Immature natural killer cell (primary cell): Measurements from ENCODE around the gene UNC13C. TPM values are rescaled to one million over a fixed set of nuclear protein-coding genes. Genes with fewer than 3 reads are reported as not detected.

Experiments used
- DNase-seq, 3 donors: peaks; one replicate each; pipeline ENCODE4 v3.0.0; 2022; ENCODE audit warnings: mixed read lengths in 1 of 3
- H3K27ac Mint-ChIP-seq, 6 donors: one replicate each; pipeline ENCODE4 v1.8.0; 2020; ENCODE audit warnings: mixed read lengths in 6 of 6, mild to moderate bottlenecking in 5 of 6, inconsistent platforms in 4 of 6, moderate library complexity in 3 of 6
- H3K27me3 Mint-ChIP-seq, 3 donors: one replicate each; pipeline ENCODE4 v1.8.0; 2020 to 2021; ENCODE audit warnings: low read depth in 3 of 3, mild to moderate bottlenecking in 3 of 3, mixed read lengths in 3 of 3, moderate library complexity in 3 of 3, inconsistent platforms in 1 of 3
- H3K36me3 Mint-ChIP-seq, 3 donors: one replicate each; pipeline ENCODE4 v1.8.0; 2020; ENCODE audit warnings: mixed read lengths in 3 of 3, inconsistent platforms in 2 of 3, mild to moderate bottlenecking in 2 of 3
- H3K4me1 Mint-ChIP-seq, 2 donors: one replicate each; pipeline ENCODE4 v1.8.0; 2020; ENCODE audit warnings: inconsistent platforms in 2 of 2, mild to moderate bottlenecking in 2 of 2, mixed read lengths in 2 of 2, moderate library complexity in 1 of 2
- H3K4me3 Mint-ChIP-seq, 5 donors: one replicate each; pipeline ENCODE4 v1.8.0; 2020; ENCODE audit warnings: mild to moderate bottlenecking in 5 of 5, mixed read lengths in 5 of 5, inconsistent platforms in 3 of 5, moderate library complexity in 3 of 5
- H3K9me3 Mint-ChIP-seq, 6 donors: one replicate each; pipeline ENCODE4 v1.8.0; 2020; ENCODE audit warnings: mild to moderate bottlenecking in 6 of 6, mixed read lengths in 6 of 6, inconsistent platforms in 4 of 6, moderate library complexity in 3 of 6
- polyA plus RNA-seq, 3 donors: library from polyadenylated mRNA; unstranded; fragments of 300-500 nt; fragmentation: Illumina TruSeq; gene quantifications; one replicate each; pipeline ENCODE4 v1.2.3, GENCODE V29; 2021

UNC13C gene
- polyA plus RNA-seq, 3 donors from 2014 or later = not detected

DNA sequence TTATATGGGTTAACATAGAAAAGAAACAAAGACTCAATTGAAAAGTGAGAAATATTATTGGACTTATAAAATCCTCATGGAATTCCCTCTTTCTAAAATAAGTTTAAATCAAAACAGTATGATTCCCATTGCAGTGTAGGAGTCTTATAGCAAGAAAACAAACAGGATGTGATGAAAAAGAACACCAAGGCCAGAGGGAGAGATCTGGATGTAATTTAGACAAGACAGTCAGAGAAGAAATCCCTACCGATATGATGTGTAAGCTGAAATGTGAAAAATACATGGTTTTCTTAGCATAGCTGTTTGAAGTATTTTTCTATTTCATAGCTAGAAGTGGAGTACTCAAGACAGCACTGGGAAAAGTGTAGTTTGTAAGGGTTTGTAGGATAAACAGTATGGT is 697.0 kb downstream of the UNC13C start:
- Mint-ChIP-seq H3K36me3 (peaks cover 0 to 8% (median 0%) of the 10 kb centered on the region in 3 donors), H3K27ac (no peak overlapping the region)

DNA sequence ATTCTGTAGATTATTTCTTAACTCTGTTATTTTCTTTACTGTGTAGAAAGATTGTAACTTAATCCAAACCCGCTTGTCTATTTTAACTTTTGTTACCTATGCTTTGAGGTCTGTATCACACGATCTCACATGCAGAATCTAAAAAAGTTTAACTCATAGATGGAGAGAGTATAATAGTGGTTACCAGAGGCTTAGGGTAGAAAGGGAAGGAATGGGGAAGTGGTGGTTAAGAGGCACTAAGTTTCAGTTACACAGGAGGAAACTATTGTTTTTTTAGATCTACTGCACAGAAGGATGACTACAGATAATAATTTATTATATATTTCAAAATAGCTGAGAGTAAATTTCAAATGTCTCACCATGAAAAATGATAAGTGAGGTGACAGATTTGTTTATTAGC is 703.3 kb downstream of the UNC13C start:
- no peaks in the 10 kb centered on the region for H3K4me1 Mint-ChIP-seq
- H3K27me3 Mint-ChIP-seq = peaks cover 0 to 4% (median 0%) of the 10 kb centered on the region in 3 donors
- H3K36me3 Mint-ChIP-seq = no peaks in the 10 kb centered on the region
- H3K9me3 Mint-ChIP-seq = peaks cover 0 to 7% (median 0%) of the 10 kb centered on the region in 6 donors
- DNase-seq = no peak
- H3K4me3 Mint-ChIP-seq = no peak overlapping the region
- no peak overlapping the region for H3K27ac Mint-ChIP-seq

More for the DNA sequence above, 697.0 kb downstream of the UNC13C start:
- no peaks in the 10 kb centered on the region for H3K4me1 Mint-ChIP-seq
- DNase-seq = no peak
- peaks cover 17 to 33% (median 27%) of the 10 kb centered on the region in 6 donors for H3K9me3 Mint-ChIP-seq
- H3K4me3 Mint-ChIP-seq = no peak overlapping the region
- H3K27me3 Mint-ChIP-seq = no peaks in the 10 kb centered on the region

Other genes with a start within 250 kb of the UNC13C start
- under 1 TPM in 1 of 3 donors, not detected in 2; 0.11 TPM for gene WDR72, start 218.8 kb upstream of the UNC13C start, polyA plus RNA-seq